ENCODE results near the gene EML4. TPM values are rescaled to one million over a fixed set of nuclear protein-coding genes. Genes with fewer than 3 reads are reported as not detected.

Gene EML4
- total and polyA plus RNA-seq, 2 of the 13 experiments (the other 11 are each of a cell fraction or from before 2014, with no cell fraction given) = 243 to 476 TPM

DNA sequence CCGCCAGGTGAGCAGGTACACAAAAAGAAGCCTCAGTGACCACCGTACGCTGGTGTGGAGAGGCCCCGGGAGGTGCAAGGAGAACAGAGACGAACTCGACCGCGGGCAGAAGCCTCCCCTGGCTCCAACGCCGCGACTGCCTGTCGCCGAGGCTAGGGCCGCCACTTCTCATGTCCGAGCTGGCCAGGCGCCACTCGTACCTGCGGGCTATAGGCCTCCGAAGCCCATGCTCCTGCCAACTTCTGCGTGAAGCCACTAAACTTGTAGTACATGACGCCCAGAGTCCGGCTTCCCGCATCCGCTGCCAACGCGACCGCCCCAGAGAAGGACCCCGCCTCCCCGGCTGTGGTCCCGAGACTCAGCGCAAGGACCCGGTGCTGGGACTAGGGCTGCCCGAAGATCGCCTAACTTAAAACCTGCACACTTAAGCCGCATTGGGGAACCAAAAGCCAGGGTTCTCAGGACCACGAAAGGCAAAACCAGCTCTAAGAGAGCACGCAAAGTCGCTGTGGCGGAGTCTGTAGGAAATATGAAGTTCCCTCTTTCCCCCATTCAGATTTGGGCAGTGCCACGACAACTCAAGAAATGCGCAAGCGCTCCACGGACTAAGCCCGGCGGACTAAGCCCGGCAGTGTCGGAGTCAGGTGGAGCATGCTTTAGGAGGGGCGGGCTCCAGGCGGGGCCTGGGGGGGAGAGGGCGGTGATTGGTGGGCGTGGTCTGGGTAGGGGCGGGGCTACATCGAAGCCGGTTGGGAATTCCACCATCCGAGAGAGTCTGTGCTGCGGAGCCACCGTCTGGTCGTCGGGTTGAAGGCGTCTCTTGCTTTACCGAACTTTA, 192.0 kb downstream of the EML4 start, which contains the start of gene COX7A2L (continued):
- TF ChIP-seq ZNF780A (CRISPR knock-in tag; IDR thresholded peaks at IDR 0.05) (no peak; the same call in 1 of the 2 replicates), MEF2D (CRISPR knock-in tag; IDR thresholded peaks at IDR 0.05) (peak; percentile 87), CBX1 (IDR thresholded peaks at IDR 0.05; ENCODE audit: low read depth) (no peak), CERS6 (CRISPR knock-in tag; IDR thresholded peaks at IDR 0.05) (no peak), ZNF318 (CRISPR knock-in tag; IDR thresholded peaks at IDR 0.05) (peak; percentile 32; the same call in 1 of the 2 replicates), HDAC6 (IDR thresholded peaks at IDR 0.05; ENCODE audit: low read depth, low read length) (peak; percentile 90; the same call in 1 of the 2 replicates), STAT6 (CRISPR knock-in tag; IDR thresholded peaks at IDR 0.05; ENCODE audit: borderline replicate concordance) (peak; percentile 55; the same call in 1 of the 2 replicates), CENPT (CRISPR knock-in tag; IDR thresholded peaks at IDR 0.05; ENCODE audit: low read depth) (0 out of 2 replicates have a peak, but pooled peaks have one; percentile 45), ZNF547 (CRISPR knock-in tag; IDR thresholded peaks at IDR 0.05) (peak; percentile 73), ZFP36L2 (CRISPR knock-in tag; IDR thresholded peaks at IDR 0.05) (peak; percentile 76; the same call in 1 of the 2 replicates), MAFG (CRISPR knock-in tag; IDR thresholded peaks at IDR 0.05) (no peak), SIN3B (IDR thresholded peaks at IDR 0.05; ENCODE audit: low read length) (0 out of 2 replicates have a peak, but pooled peaks have one; percentile 52), HMG20B (CRISPR knock-in tag; conservative IDR thresholded peaks at IDR 0.05) (0 out of 2 replicates have a peak, but pooled peaks have one; percentile 14), ZNF572 (CRISPR knock-in tag; IDR thresholded peaks at IDR 0.05) (peak; percentile 99)
- TF ChIP-seq, protein P1, sequence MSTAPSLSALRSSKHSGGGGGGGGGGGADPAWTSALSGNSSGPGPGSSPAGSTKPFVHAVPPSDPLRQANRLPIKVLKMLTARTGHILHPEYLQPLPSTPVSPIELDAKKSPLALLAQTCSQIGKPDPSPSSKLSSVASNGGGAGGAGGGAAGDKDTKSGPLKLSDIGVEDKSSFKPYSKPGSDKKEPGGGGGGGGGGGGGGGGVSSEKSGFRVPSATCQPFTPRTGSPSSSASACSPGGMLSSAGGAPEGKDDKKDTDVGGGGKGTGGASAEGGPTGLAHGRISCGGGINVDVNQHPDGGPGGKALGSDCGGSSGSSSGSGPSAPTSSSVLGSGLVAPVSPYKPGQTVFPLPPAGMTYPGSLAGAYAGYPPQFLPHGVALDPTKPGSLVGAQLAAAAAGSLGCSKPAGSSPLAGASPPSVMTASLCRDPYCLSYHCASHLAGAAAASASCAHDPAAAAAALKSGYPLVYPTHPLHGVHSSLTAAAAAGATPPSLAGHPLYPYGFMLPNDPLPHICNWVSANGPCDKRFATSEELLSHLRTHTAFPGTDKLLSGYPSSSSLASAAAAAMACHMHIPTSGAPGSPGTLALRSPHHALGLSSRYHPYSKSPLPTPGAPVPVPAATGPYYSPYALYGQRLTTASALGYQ (CRISPR knock-in tag; IDR thresholded peaks at IDR 0.05) = peak; percentile 86

Measured in HepG2 (cell line).